Adipocyte (in vitro differentiated cells): ENCODE results near the gene ZNF511.
A peak's percentile ranks its signal among the peaks of the same experiment; 100 is the strongest.

Source experiments
- DNase-seq: peaks from one replicate; pipeline ENCODE4 v3.0.0-alpha.2; 2015; ENCODE audit warnings: low read depth
- H3K27me3 ChIP-seq: replicated peaks from 2 replicates; pipeline ENCODE4 v1.7.0; 2013; ENCODE audit warnings: mild to moderate bottlenecking, low read length, moderate library complexity; ENCODE audit not compliant: control insufficient read depth, insufficient read depth
- H3K36me3 ChIP-seq: 2 replicates; pipeline ENCODE4 v1.7.0; 2013; ENCODE audit warnings: low read length, mild to moderate bottlenecking, moderate library complexity; ENCODE audit not compliant: control insufficient read depth, insufficient read depth, severe bottlenecking
- H3K4me1 ChIP-seq: 2 replicates; pipeline ENCODE4 v1.7.0; 2013; ENCODE audit warnings: mild to moderate bottlenecking, low read length, moderate library complexity; ENCODE audit not compliant: control insufficient read depth, insufficient read depth
- H3K4me3 ChIP-seq: 2 replicates; pipeline ENCODE4 v1.7.0; 2013; ENCODE audit warnings: mild to moderate bottlenecking, low read length, moderate library complexity
- H3K9ac ChIP-seq: 2 replicates; pipeline ENCODE4 v1.7.0; 2013; ENCODE audit warnings: mild to moderate bottlenecking, low read length, moderate library complexity
- H3K9me3 ChIP-seq: 2 replicates; pipeline ENCODE4 v1.7.0; 2013; ENCODE audit warnings: mild to moderate bottlenecking, low read length, moderate library complexity; ENCODE audit not compliant: control insufficient read depth

The ZNF511 gene

GRCh38 chr10:133275684-133276092 is 33.0 kb upstream of the ZNF511 start:
- H3K9me3 ChIP-seq: no peaks in the 10 kb centered on the region
- peaks cover 8% of the 10 kb centered on the region for H3K27me3 ChIP-seq
- no peak for DNase-seq
- no peak overlapping the region for H3K9ac ChIP-seq
- H3K4me1 ChIP-seq: no peaks in the 10 kb centered on the region
- peaks cover 12% of the 10 kb centered on the region for H3K36me3 ChIP-seq
- H3K4me3 ChIP-seq: no peak overlapping the region

GRCh38 chr10:133276100-133276434 is 32.6 kb upstream of the ZNF511 start:
- H3K4me3 ChIP-seq: no peak overlapping the region
- peaks cover 8% of the 10 kb centered on the region for H3K27me3 ChIP-seq
- H3K9me3 ChIP-seq: no peaks in the 10 kb centered on the region
- H3K36me3 ChIP-seq: peaks cover 14% of the 10 kb centered on the region
- no peaks in the 10 kb centered on the region for H3K4me1 ChIP-seq
- no peak for DNase-seq
- no peak overlapping the region for H3K9ac ChIP-seq

GRCh38 chr10:133276435-133277201 is 32.1 kb upstream of the ZNF511 start, which contains the start of gene ADAM8:
Gene ADAM8, minus strand, starts transcription at chr10:133276868. Its CDS starts 51 bp downstream, at chr10:133276817.
- Histone ChIP-seq H3K4me1 (no peaks in the 10 kb centered on the region), H3K36me3 (peaks cover 19% of the 10 kb centered on the region), H3K27me3 (peaks cover 8% of the 10 kb centered on the region), H3K4me3 (no peak within 1 kb of the TSS), H3K9ac (no peak within 1 kb of the TSS), H3K9me3 (no peaks in the 10 kb centered on the region)
- DNase-seq: peak; percentile 27

- peaks cover 27% of the 10 kb centered on the region for H3K36me3 ChIP-seq
- H3K9me3 ChIP-seq: no peaks in the 10 kb centered on the region
- H3K4me3 ChIP-seq: no peak overlapping the region
- peaks cover 8% of the 10 kb centered on the region for H3K27me3 ChIP-seq
- no peak for DNase-seq
- no peak overlapping the region for H3K9ac ChIP-seq
- no peaks in the 10 kb centered on the region for H3K4me1 ChIP-seq
Measured at GRCh38 chr10:133277277-133277992, 31.3 kb upstream of the ZNF511 start.

GRCh38 chr10:133277993-133278576 is 30.6 kb upstream of the ZNF511 start:
- Histone ChIP-seq H3K27me3 (peaks cover 8% of the 10 kb centered on the region), H3K9ac (no peak overlapping the region), H3K4me1 (no peaks in the 10 kb centered on the region), H3K36me3 (peaks cover 34% of the 10 kb centered on the region), H3K4me3 (no peak overlapping the region), H3K9me3 (no peaks in the 10 kb centered on the region)
- no peak for DNase-seq

GRCh38 chr10:133278577-133279265 is 30.0 kb upstream of the ZNF511 start:
- Histone ChIP-seq H3K9ac (no peak overlapping the region), H3K9me3 (no peaks in the 10 kb centered on the region), H3K36me3 (peaks cover 40% of the 10 kb centered on the region), H3K27me3 (peaks cover 8% of the 10 kb centered on the region), H3K4me1 (no peaks in the 10 kb centered on the region), H3K4me3 (no peak overlapping the region)
- peak; percentile 25 for DNase-seq

GRCh38 chr10:133279326-133280226 is 29.1 kb upstream of the ZNF511 start:
- Histone ChIP-seq H3K9me3 (no peaks in the 10 kb centered on the region), H3K4me3 (no peak overlapping the region), H3K9ac (no peak overlapping the region), H3K27me3 (peaks cover 8% of the 10 kb centered on the region), H3K4me1 (no peaks in the 10 kb centered on the region), H3K36me3 (peaks cover 49% of the 10 kb centered on the region)
- no peak for DNase-seq

- DNase-seq: no peak
- H3K4me3 ChIP-seq: no peak overlapping the region
- H3K9me3 ChIP-seq: no peaks in the 10 kb centered on the region
- peaks cover 8% of the 10 kb centered on the region for H3K27me3 ChIP-seq
- no peaks in the 10 kb centered on the region for H3K4me1 ChIP-seq
- no peak overlapping the region for H3K9ac ChIP-seq
- peaks cover 58% of the 10 kb centered on the region for H3K36me3 ChIP-seq
Measured at GRCh38 chr10:133280391-133281059, 28.2 kb upstream of the ZNF511 start.

- DNase-seq: no peak
- Histone ChIP-seq H3K4me3 (no peak overlapping the region), H3K27me3 (peaks cover 4% of the 10 kb centered on the region), H3K36me3 (peaks cover 64% of the 10 kb centered on the region), H3K4me1 (no peaks in the 10 kb centered on the region), H3K9me3 (no peaks in the 10 kb centered on the region), H3K9ac (no peak overlapping the region)
Measured at GRCh38 chr10:133281084-133281483, 27.6 kb upstream of the ZNF511 start.
